DND-41 (cell line): ENCODE results near the gene PPP2R2B.

ENCODE experiments used
- ATAC-seq: fragments of 200-7000 bp; cut with Tn5 transposase; 3 replicates; pipeline ENCODE4 v1.9.1; 2021; ENCODE audit warnings: low read depth; ENCODE audit not compliant: insufficient read depth
- DNase-seq: peaks from one replicate; pipeline ENCODE4 v3.0.0-alpha.2; 2020
- H2AFZ ChIP-seq: 2 replicates; pipeline ENCODE4 v1.6.0; 2012; ENCODE audit warnings: low read depth, low read length
- H3K27ac ChIP-seq: 2 replicates; pipeline ENCODE4 v1.5.1; 2012; ENCODE audit warnings: low read length, inconsistent platforms
- H3K27me3 ChIP-seq: fragments of 200-600 bp; sonication (generic); 2 replicates; pipeline ENCODE4 v1.6.0; 2012; ENCODE audit warnings: low read length, mild to moderate bottlenecking, inconsistent platforms; ENCODE audit not compliant: insufficient read depth, poor library complexity
- H3K36me3 ChIP-seq: 2 replicates; pipeline ENCODE4 v1.5.1; 2012; ENCODE audit warnings: low read length, inconsistent platforms; ENCODE audit not compliant: insufficient read depth
- H3K4me1 ChIP-seq: 2 replicates; pipeline ENCODE4 v1.5.1; 2012; ENCODE audit warnings: mild to moderate bottlenecking, low read length; ENCODE audit not compliant: insufficient read depth
- H3K4me2 ChIP-seq: 2 replicates; pipeline ENCODE4 v1.6.0; 2012; ENCODE audit warnings: mild to moderate bottlenecking, moderate library complexity, low read length, inconsistent platforms; ENCODE audit not compliant: insufficient read depth
- H3K4me3 ChIP-seq, 2 experiments: fragments of 200-600 bp in 1 of 2; shearing (Covaris generic) in 1 of 2; 2 replicates each; pipeline ENCODE4 v1.5.1; 2012 to 2016; ENCODE audit warnings: inconsistent platforms in 2 of 2, low read length in 2 of 2, mild to moderate bottlenecking in 2 of 2, low read depth in 1 of 2, moderate library complexity in 1 of 2
- H3K79me2 ChIP-seq: 2 replicates; pipeline ENCODE4 v1.6.0; 2012; ENCODE audit warnings: low read length, inconsistent platforms; ENCODE audit not compliant: insufficient read depth
- H3K9ac ChIP-seq: 2 replicates; pipeline ENCODE4 v1.6.0; 2012; ENCODE audit warnings: low read depth, mild to moderate bottlenecking, inconsistent platforms, low read length, moderate library complexity
- H3K9me3 ChIP-seq: 2 replicates; pipeline ENCODE4 v1.5.1; 2012; ENCODE audit warnings: low read length, moderate library complexity, mild to moderate bottlenecking, inconsistent platforms; ENCODE audit not compliant: insufficient read depth, severe bottlenecking
- H4K20me1 ChIP-seq: 2 replicates; pipeline ENCODE4 v1.6.0; 2012; ENCODE audit warnings: low read length; ENCODE audit not compliant: insufficient read depth
- CTCF ChIP-seq: IDR thresholded peaks from 2 replicates; pipeline ENCODE4 v1.5.1; 2012; ENCODE audit warnings: borderline replicate concordance, low read length, moderate library complexity, mild to moderate bottlenecking; ENCODE audit not compliant: poor library complexity, severe bottlenecking; ENCODE audit errors: extremely low read depth
- EZH2 ChIP-seq: IDR thresholded peaks from 3 replicates; pipeline ENCODE4 v1.6.1; 2012; ENCODE audit warnings: borderline replicate concordance, low read depth, mild to moderate bottlenecking, moderate library complexity, low read length, inconsistent platforms; ENCODE audit not compliant: severe bottlenecking

The PPP2R2B gene

GRCh38 chr5:146656703-146657102, 221.9 kb downstream of the PPP2R2B start:
- Histone ChIP-seq H3K36me3 (no peaks in the 10 kb centered on the region), H3K27me3 (no peaks in the 10 kb centered on the region), H3K4me2 (no peak overlapping the region), H3K4me3 (no peak overlapping the region), H3K27ac (no peak overlapping the region), H3K4me1 (no peaks in the 10 kb centered on the region), H3K9me3 (no peaks in the 10 kb centered on the region), H3K79me2 (no peaks in the 10 kb centered on the region), H4K20me1 (no peaks in the 10 kb centered on the region), H2AFZ (no peak overlapping the region), H3K9ac (no peak overlapping the region)
- ATAC-seq (no peak), DNase-seq (no peak)
- TF ChIP-seq CTCF (no peak), EZH2 (no peak)

GRCh38 chr5:146653560-146653959, 225.0 kb downstream of the PPP2R2B start:
- TF ChIP-seq EZH2 (no peak), CTCF (no peak)
- no peaks in the 10 kb centered on the region for H3K36me3 ChIP-seq
- H3K4me3 ChIP-seq: no peak overlapping the region
- no peak for ATAC-seq
- no peaks in the 10 kb centered on the region for H3K4me1 ChIP-seq
- H3K27me3 ChIP-seq: no peaks in the 10 kb centered on the region
- no peak overlapping the region for H2AFZ ChIP-seq
- no peak overlapping the region for H3K9ac ChIP-seq
- no peaks in the 10 kb centered on the region for H3K9me3 ChIP-seq
- no peak overlapping the region for H3K4me2 ChIP-seq
- no peaks in the 10 kb centered on the region for H4K20me1 ChIP-seq
- no peak for DNase-seq
- no peaks in the 10 kb centered on the region for H3K79me2 ChIP-seq
- H3K27ac ChIP-seq: no peak overlapping the region

- H3K4me1 ChIP-seq: no peaks in the 10 kb centered on the region
- TF ChIP-seq EZH2 (no peak), CTCF (no peak)
- H3K9me3 ChIP-seq: no peaks in the 10 kb centered on the region
- H3K9ac ChIP-seq: no peak overlapping the region
- H4K20me1 ChIP-seq: no peaks in the 10 kb centered on the region
- H2AFZ ChIP-seq: no peak overlapping the region
- H3K27me3 ChIP-seq: no peaks in the 10 kb centered on the region
- ATAC-seq (no peak), DNase-seq (no peak)
- no peak overlapping the region for H3K4me3 ChIP-seq
- H3K36me3 ChIP-seq: no peaks in the 10 kb centered on the region
- H3K4me2 ChIP-seq: no peak overlapping the region
- no peak overlapping the region for H3K27ac ChIP-seq
- H3K79me2 ChIP-seq: no peaks in the 10 kb centered on the region
Observed at GRCh38 chr5:146652547-146652946, 226.0 kb downstream of the PPP2R2B start.

GRCh38 chr5:146647656-146648199, 230.8 kb downstream of the PPP2R2B start:
- ATAC-seq: no peak

More at GRCh38 chr5:146647656-146648199, 230.8 kb downstream of the PPP2R2B start:
- no peaks in the 10 kb centered on the region for H3K79me2 ChIP-seq
- H3K36me3 ChIP-seq: no peaks in the 10 kb centered on the region
- H3K9ac ChIP-seq: no peak overlapping the region
- H3K9me3 ChIP-seq: no peaks in the 10 kb centered on the region
- no peak for TF ChIP-seq EZH2
- H3K27ac ChIP-seq: no peak overlapping the region
- no peak overlapping the region for H2AFZ ChIP-seq
- H3K4me1 ChIP-seq: no peaks in the 10 kb centered on the region
- no peak overlapping the region for H3K4me3 ChIP-seq
- peaks cover 3% of the 10 kb centered on the region for H3K27me3 ChIP-seq
- no peaks in the 10 kb centered on the region for H4K20me1 ChIP-seq
- no peak for DNase-seq
- H3K4me2 ChIP-seq: no peak overlapping the region
